LHCN-M2 (cell line): ENCODE results near the gene CPHXL2. TPM values are rescaled to one million over a fixed set of nuclear protein-coding genes. Genes with fewer than 3 reads are reported as not detected.

ENCODE experiments used
- DNase-seq: peaks from one replicate; pipeline ENCODE4 v3.0.0-alpha.2; 2012; ENCODE audit warnings: low read depth
- total RNA-seq: library from RNA; depleted of rRNA; stranded (reverse); fragments of >200 nt; gene quantifications from 2 replicates; pipeline ENCODE4 v1.2.3, GENCODE V29; 2014

The CPHXL2 gene
- total RNA-seq, 1 experiment from 2014 or later = not detected

DNA sequence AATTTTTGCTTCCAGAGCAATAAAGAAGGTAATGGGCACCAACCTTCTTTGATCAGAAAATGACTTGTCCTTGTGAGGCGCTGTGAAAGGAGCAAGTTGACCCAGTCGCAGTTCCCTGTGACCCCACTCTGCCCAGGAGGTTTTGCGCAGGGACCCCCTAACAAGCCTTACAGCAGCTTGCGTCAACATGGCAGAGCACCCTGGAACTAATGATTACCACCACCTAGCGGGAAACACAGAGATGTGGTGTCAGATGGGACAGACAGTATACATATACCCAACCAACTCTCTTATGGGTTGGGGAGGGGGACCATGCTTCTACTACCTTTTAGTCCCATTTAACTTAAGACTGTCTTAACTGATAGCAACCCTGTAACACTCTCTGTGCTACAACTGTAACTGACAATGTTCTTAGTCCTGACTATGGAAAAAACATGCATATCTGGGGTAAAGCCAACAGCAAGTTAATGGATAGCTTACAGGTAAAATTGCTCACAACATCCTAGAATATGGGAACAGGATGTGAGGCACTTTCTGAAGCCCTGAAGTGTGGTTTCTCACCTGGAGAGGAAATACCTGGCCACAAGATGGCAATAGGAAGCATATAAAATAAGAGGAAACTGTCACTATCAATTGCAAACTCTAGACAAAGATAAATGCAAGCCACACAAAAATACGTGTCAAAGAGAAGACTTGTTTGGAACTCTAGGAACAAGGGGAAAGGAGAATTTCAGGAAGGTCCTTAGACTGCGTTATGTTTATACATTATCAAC, 32.4 kb downstream of the CPHXL2 start:
- DNase-seq = no peak

DNA sequence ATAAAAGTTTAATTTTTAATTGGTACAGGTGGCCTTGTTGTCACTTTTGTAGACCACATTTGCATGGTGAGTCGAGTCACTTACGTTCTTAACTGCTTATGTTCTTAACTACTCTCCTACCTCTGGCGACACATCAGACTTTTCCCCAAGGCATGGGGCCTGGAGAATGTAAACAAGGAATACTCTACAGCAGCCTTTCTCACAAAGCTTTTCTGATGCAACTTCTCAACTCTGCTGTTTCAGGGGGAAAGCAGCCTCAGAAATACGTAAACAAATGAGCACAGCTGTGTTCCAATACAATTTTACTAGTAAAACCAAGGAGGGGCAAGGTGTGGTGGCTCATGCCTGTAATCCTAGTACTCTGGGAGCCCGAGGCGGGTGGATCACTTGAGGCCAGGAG, 36.2 kb downstream of the CPHXL2 start:
- no peak for DNase-seq

DNA sequence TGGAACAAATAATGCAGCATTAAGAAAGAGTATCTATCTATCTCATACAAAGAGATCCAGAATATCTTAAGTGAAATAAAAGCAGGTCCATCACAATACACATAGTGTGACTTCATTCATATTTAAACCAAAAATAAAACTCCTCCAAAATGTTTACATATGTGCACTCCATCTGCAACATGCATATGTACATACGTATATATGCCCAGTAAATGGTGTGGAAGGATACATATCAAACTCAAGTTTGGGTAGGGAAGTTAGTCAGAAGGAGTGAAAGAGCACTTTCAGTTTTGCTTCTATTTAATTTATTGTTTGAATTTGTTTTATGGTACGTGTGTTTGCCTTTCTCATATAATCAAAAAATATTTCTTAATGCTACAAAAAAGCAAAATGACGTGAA, 41.8 kb downstream of the CPHXL2 start:
- no peak for DNase-seq

DNA sequence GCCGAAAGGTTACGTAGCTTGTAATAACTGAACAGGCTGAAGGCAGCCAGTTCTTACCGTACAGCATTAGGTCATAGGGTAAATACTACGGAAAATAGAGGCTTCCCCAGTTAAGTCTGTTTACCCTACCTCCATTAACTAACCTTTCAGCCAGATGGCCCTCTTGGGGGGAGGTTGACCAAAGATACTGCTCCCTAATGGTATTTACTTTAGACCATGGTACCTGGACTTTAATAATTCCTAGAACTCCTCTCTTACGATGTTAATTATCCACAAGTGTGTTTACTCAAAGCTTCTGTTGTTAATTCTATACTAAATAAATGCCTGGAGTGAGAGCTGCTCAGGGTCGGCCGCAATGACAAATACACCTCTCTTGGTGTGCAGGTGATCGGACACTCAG, 44.0 kb downstream of the CPHXL2 start:
- DNase-seq = no peak

DNA sequence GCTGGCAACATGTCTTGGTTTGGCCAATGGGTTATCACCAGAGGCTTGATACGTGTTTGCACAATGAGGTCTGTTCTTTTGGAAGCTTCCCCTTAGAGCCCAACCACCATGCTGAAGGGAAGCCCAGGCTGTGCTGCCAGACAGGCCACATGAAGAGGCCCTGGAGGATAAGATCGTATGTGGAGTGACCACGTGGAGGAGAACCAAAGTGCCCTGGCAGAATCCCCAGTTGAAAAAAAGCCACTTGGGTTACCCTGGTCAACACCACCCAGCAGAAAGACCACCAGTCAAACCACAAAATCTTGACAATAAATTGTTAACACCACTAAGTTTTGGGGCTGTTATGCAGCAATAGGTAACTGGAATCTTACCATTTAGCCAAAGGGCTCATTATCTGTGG, 46.8 kb downstream of the CPHXL2 start:
- DNase-seq = no peak

DNA sequence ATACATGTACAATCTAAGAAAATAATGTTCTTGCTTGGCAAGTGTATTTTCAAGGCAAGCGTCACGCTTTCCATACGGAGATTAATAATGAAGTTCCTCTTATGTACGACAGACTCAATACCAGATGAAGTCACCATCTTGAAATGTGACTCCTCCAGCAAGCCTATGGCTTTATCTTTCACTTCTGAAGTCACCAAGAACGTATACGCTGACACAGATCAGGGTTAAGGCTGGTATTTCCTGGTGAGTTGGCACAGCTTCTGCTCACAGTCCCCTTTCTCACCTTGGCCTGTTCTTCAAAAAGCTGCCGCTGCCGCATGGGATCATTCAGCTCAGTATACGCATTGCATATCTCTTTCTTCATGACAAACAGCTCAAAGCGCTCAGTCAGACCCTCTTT, 47.7 kb downstream of the CPHXL2 start:
- DNase-seq = no peak

DNA sequence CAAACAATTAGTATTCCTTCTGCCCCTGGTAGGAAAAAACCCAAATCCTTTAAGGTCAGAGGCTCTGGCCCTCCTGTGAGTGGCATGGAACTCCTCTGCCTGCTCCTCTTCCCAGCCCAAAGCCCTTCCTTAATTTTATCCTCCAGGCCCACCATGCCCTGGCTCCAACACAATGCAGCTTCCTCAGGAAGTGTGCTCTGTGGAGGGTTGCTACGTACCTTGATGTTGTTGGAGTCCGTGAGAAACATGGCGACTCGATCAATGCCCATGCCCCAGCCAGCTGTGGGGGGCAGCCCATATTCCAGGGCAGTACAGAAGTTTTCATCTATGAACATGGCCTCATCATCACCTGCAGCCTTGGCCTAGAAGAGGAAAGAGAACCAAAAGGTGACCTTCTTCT, 48.5 kb downstream of the CPHXL2 start:
- DNase-seq = no peak

DNA sequence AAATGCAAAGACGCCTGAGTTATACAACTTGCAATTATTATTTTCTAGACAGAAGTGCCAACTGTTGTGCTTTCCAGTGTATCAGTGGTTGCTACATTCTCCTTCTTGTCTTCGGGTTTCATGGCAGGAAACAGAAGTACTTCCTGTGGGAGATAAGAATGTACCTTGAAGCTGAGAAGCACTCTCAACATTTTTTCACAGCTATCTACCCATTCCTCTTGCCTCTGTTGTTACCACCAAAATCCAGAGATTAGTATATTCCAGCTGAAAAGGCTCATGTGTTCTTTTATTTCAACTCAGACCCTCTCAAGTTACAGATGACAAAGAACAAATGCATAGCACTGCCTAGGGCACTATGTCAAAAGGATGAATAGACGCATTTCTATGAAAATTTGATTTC, 49.0 kb downstream of the CPHXL2 start:
- no peak for DNase-seq

DNA sequence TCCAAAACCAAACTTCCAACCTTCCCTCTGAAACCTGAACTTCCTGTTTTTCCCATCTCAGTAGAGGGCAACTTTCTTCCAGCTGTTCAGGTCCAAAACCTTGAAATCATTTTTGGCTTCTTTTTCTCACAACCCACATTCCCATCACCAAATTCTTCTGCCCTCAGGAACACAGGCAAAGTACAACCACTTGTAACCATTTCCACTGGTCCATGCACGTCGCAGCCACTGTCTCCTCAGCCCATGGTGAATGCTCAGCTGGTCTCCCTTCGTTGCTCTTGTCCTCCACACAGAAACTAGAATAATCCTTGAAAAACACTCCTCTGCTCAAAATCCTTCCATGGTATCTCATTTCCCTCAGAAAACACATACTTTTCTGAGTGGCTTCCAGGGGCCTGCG, 50.0 kb downstream of the CPHXL2 start:
- DNase-seq = no peak

DNA sequence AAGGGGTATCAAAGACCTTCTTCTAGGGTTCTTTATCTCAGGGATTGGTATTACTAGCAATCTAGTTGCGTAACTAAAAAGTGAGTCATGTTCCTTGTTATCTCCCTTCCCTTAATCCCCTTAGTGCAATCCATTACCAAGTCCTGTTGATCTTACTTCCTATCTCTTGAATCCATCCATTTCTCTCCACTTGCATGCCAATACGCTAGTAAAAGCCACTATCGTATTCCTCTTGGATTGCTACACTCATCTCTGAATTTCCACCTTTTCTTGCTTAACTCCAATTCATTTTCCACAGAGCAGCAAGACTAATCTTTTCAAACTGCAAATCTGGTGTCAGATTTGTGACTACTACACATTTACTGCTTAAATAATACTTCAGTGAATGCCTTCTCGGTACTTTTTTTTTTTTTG, 51.9 kb downstream of the CPHXL2 start:
- DNase-seq = peak; percentile 15

DNA sequence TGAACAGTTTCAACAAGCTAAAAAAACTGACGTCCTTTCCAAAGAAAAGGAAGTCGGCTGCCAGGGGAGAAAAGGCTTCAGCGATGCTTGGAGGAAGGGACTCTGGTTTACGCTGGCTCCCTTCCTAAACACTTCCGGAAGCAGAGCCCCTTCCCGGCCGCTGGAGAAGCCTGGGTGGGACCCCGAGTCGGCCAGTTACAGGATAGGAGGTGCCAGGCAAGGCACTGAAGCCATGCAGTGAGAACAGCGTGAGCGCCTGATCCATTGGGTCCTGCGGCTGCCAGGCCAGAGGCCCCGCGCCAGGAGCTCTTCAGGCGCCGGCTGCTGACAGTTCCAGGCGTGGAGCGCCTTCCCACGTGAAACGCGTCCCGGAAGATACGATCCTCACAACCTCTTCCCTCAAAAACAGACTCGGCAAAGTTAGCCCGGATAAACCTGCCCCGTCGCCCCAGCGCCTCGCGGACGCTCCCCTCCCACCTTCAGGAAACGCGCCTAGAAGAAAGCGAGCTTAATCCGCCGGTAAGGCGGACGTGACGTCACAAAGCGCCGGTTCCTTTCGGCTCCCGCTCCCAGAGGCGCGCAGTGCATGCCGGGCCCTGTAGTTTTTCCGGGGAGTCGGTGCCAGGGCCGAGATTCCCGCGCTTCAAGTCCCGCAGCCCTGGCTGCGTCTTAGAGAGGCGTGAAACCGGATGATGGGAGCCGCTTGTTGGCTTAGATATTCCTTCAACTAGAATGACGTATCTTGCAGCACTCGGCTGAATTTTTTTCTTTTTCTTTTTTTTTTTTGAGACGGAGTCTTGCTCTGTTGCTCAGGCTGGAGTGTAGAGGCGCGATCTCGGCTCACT, 53.8 kb downstream of the CPHXL2 start, which contains the start of gene ADAT1:
ADAT1 (minus strand) TSS at position 521 of the 845 bp plus-strand sequence. CDS start 2,482 bp downstream, outside the sequence.
- peak; percentile 97 for DNase-seq

DNA sequence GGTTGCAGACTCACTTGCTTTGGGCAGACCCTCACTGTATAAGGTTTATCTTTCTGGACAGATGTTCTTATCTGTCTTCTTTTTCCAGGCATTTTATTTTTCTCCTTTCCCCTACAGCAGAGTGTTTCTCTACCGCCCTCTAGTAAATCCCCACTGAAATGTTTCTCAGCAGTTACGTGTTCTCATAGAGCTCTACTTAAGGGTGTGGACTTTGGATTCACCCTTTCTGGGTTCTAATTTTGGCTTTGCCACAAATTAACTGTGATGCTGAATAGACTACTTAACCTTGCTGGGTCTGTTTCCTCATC, 55.7 kb downstream of the CPHXL2 start:
- DNase-seq = peak; percentile 42

DNA sequence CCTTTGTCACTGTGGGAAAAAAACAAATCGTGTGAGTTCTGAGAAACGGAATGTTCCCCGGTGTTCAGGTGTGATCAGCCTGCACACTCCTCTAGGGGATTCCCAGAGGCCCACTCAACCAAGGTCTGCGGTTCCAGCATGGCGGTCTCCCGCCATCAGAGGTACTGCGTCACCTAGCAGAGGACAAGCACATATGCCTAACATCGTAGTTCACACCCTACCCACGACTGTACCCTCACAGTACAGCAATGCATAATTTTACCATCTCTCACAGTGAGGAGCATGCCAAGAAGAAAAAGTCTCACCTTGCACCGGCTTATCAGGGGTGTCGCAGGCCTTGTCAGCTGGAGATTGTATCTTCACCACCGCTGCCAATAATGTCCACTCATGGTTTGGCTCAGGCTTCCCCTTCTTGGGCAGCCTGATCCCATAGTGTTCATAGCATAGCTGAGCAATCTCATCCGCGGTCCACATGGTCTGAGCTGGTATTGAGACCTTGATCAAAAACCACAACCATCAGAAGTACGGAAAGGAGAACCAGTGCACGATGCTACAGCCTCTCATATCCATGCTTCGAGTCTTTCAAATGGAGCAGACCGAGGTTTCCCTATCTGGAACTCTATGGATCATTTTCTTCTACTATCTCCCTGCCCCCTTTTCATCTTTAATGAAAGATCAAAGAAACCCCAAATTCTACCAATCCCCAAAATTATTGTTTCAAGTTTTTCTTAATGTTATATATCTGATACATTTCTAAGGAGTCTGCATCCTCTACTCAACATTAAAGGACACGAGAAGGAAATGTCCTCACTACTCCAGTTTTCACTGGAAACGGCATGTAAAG, 56.3 kb downstream of the CPHXL2 start:
- DNase-seq = no peak

DNA sequence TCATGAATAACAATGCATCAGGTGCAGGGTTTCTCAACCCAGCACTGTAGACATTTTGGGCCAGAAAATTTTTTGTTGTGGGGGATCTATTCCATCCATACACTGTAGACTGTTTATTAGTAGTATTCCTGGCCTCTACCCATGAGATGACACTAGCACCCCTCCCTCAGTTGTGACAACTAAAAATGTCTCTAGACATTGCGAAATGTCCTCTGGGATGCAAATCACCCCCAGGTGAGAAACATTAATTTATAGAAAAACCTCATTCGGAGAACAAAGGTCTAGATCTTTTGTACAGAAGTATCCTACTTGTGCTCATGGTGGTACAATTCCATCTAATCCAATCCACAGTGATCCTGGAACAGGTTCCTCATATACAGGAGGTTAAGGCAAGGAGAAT, 58.0 kb downstream of the CPHXL2 start:
- no peak for DNase-seq

DNA sequence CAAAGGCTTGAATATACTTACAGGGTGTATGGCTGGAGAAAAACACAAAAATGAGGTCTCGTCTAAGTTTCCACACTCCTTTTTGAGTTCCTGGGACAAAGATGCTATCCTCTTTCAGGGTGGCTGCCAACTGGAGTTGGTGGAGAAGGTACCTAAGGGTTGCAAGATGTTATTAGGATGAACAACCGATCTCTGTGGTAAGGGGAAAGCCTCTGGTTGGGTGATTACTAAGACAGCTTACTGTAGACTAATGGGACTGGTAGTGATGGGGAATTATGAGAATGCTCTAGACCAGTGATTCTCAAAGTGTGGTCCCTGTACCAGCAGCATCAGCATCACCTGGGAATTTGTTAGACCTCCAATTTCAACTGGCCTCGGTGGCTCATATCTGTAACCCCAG, 59.7 kb downstream of the CPHXL2 start:
- no peak for DNase-seq

DNA sequence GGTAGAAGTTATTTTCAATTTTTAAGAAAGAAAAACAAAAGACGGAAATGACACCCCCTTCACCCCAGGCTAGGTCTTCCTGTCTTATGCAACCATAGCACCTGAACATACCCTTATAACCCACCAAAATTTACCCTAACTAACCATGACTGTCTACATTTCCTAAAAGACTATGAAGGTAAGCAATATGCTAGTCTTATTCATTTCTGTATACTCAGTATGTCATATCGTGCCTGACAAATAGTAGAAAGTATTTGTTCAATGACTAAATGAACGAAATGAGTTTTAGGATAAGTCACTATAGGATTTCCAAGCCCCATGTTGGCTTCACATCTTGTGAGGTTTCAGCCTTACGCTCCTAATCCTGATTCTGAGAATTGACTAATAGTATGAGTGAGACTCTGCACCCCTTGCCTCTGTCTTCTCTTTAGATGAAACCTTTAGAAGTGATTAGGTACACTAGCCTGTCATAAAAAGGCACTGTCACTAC, 60.2 kb downstream of the CPHXL2 start:
- DNase-seq = no peak

DNA sequence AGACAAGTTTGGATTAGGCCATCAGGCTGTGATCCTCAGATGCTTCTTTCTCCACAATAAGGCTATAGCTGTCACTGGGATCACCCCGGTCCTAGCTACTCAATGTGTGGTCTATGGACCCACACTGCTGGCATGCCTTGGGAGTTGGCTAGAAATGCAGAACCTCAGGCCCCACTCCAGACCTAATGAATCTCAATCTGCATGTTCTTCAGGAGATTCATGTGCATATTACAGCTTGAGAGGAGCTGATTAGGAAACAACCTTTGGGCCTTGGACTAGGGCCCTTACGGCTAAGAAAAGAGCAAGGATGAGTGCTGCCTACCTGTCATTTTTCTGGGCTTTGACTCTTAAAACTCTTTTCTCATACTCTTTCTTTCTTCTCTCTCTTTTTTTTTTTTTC, 61.2 kb downstream of the CPHXL2 start:
- DNase-seq = no peak

DNA sequence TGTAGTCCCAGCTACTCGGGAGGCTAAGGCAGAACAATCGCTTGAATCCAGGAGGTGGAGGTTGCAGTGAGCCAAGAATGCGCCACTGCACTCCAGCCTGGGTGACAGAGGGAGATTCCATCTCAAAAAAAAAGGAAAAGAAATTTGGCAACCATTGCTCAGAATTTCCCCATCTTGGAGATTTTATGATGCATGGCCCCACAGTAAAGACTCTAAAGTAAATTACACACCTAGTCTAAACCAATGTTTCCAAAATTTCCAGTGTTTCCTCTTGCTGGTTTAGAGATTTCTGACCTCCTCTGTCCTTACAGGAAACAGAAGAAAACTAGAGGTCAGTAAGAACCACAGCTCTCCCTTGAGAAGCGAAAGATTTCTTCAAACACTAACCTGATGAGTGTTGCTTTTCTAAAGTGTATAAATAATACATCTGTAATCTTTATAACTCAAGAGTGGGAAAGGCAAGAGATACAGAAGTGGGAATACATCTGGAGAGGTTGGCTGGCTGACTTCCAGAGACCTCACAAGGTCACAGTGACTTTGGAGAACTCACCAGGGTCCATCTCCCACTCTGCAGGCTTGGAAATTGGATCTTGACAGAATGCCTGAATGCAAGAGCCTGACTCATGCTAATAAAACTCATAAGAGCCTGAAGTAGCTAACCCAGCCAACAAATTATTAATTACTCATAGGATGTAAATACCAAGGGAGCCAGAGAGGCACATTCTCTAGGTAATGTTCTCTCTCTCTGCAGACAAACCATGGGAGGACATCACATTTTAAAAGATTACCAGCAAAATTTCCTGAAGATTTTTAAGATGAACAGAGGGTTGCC, 62.5 kb downstream of the CPHXL2 start:
- DNase-seq = peak; percentile 27
